ENCODE results near the gene XPO5. TPM values are rescaled to one million over a fixed set of nuclear protein-coding genes. Genes with fewer than 3 reads are reported as not detected.
"Not testable (repeated sequence)": the region's sequence is repeated elsewhere in the genome, so short reads cannot be mapped to it uniquely, and the experiment has no call there.

Gene XPO5
- polyA plus RNA-seq, 1 donor (not counting 4 experiments of a cell fraction or from before 2014, with no cell fraction given), result 49.9 TPM

DNA sequence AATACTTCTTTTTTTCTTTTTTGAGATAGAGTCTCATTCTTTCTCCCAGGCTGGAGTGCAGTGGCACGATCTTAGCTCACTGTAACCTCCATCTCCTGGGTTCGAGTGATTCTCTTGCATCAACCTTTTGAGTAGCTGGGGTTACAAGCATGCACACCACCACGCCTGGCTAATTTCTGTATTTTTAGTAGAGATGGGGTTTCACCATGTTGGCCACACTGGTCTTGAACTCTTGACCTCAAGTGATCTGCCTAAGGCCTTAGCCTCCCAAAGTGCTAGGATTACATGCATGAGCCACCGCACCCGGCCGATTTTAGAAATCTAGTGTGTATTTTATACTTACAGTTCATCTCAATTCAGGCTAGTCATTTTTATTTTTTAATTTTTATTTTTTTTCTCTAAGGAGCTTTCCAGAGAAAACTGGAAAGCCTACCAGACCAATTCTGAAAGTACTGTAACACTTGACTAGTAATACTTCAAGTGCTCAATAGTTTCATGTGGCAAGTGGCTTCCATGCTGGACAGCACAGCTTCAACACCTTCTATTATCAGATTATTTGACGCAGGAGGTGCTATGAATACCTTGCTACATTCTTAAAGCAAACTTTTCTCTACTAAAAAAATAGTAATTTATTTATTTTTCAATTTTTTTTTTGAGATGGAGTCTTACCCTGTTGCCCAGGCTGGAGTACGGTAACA lies 33.9 kb downstream of the XPO5 start:
- Histone ChIP-seq H3K4me2 (ENCODE audit: control insufficient read depth, extremely low read depth, insufficient read depth, low read depth, low read length) (no peak overlapping the region), H3K27me3 (ENCODE audit: control insufficient read depth, extremely low read depth, insufficient read depth, low read length) (no peaks in the 10 kb centered on the region), H4K20me1 (ENCODE audit: control insufficient read depth, extremely low read depth, insufficient read depth, low read length) (no peaks in the 10 kb centered on the region), H3K9me3 (ENCODE audit: control insufficient read depth, low read depth, low read length) (no peaks in the 10 kb centered on the region), H3K36me3 (ENCODE audit: control insufficient read depth in 2 of 2, extremely low read depth in 1 of 2, insufficient read depth in 2 of 2, low read length in 2 of 2) (peaks cover 13 to 22% of the 10 kb centered on the region in 2 experiments), H3K9me1 (ENCODE audit: control insufficient read depth, extremely low read depth, insufficient read depth, low read length) (no peaks in the 10 kb centered on the region), H3K79me2 (ENCODE audit: control insufficient read depth, insufficient read depth, low read length) (no peaks in the 10 kb centered on the region), H3K4me3 (ENCODE audit: control insufficient read depth in 2 of 3, extremely low read depth in 1 of 3, insufficient read depth in 2 of 3, low read depth in 1 of 3, low read length in 3 of 3) (no peak overlapping the region), H3K27ac (ENCODE audit: control insufficient read depth, insufficient read depth, low read length) (no peak overlapping the region), H2AFZ (ENCODE audit: control insufficient read depth, low read length) (no peak overlapping the region), H3K9ac (ENCODE audit: control insufficient read depth, extremely low read depth, insufficient read depth, low read length) (no peak overlapping the region), H3K4me1 (ENCODE audit: control insufficient read depth, extremely low read depth, insufficient read depth, low read length) (no peaks in the 10 kb centered on the region)
- dilution Hi-C loops (cut with MboI; ENCODE audit: extremely low pct_ligation_motif_present, low sequenced_read_pairs), result no loop called here
- no peak for TF ChIP-seq EZH2 (IDR thresholded peaks at IDR 0.05; ENCODE audit: low read length)
- TF ChIP-seq, protein P1, sequence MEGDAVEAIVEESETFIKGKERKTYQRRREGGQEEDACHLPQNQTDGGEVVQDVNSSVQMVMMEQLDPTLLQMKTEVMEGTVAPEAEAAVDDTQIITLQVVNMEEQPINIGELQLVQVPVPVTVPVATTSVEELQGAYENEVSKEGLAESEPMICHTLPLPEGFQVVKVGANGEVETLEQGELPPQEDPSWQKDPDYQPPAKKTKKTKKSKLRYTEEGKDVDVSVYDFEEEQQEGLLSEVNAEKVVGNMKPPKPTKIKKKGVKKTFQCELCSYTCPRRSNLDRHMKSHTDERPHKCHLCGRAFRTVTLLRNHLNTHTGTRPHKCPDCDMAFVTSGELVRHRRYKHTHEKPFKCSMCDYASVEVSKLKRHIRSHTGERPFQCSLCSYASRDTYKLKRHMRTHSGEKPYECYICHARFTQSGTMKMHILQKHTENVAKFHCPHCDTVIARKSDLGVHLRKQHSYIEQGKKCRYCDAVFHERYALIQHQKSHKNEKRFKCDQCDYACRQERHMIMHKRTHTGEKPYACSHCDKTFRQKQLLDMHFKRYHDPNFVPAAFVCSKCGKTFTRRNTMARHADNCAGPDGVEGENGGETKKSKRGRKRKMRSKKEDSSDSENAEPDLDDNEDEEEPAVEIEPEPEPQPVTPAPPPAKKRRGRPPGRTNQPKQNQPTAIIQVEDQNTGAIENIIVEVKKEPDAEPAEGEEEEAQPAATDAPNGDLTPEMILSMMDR (optimal IDR thresholded peaks at IDR 0.05 in 1 of 3, IDR thresholded peaks at IDR 0.05 in 1 of 3, conservative IDR thresholded peaks at IDR 0.05 in 1 of 3; ENCODE audit: extremely low read depth in 1 of 3, insufficient read depth in 2 of 3, low read length in 3 of 3), result no peak
- FAIRE-seq (no peak), DNase-seq (ENCODE audit: low read depth, low spot score) (no peak)

DNA sequence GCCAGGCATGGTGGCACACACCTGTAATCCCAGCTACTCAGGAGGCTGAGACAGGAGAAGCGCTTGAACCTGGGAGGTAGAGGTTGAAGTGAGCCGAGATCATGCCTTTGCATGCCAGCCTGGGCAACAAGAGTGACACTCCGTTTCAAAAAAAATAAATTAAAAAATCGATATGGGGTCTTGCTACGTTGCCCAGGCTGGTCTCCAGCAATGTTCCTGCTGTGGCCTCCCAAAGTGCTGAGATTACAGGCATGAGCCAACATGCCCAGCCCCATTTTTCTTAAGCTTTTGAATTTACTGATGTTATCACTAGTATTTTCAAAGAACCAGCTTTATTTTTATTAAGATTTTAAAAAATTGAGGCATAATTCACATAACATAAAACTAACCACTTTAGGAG lies 35.3 kb downstream of the XPO5 start:
- Histone ChIP-seq H3K79me2 (ENCODE audit: control insufficient read depth, insufficient read depth, low read length) (no peaks in the 10 kb centered on the region), H4K20me1 (ENCODE audit: control insufficient read depth, extremely low read depth, insufficient read depth, low read length) (no peaks in the 10 kb centered on the region), H3K27me3 (ENCODE audit: control insufficient read depth, extremely low read depth, insufficient read depth, low read length) (no peaks in the 10 kb centered on the region), H3K9me1 (ENCODE audit: control insufficient read depth, extremely low read depth, insufficient read depth, low read length) (no peaks in the 10 kb centered on the region), H3K4me3 (ENCODE audit: control insufficient read depth in 2 of 3, extremely low read depth in 1 of 3, insufficient read depth in 2 of 3, low read depth in 1 of 3, low read length in 3 of 3) (no peak overlapping the region), H3K4me1 (ENCODE audit: control insufficient read depth, extremely low read depth, insufficient read depth, low read length) (no peaks in the 10 kb centered on the region), H3K27ac (ENCODE audit: control insufficient read depth, insufficient read depth, low read length) (no peak overlapping the region), H3K36me3 (ENCODE audit: control insufficient read depth in 2 of 2, extremely low read depth in 1 of 2, insufficient read depth in 2 of 2, low read length in 2 of 2) (peaks cover 13 to 14% of the 10 kb centered on the region in 2 experiments), H3K9ac (ENCODE audit: control insufficient read depth, extremely low read depth, insufficient read depth, low read length) (no peak overlapping the region), H2AFZ (ENCODE audit: control insufficient read depth, low read length) (no peak overlapping the region), H3K9me3 (ENCODE audit: control insufficient read depth, low read depth, low read length) (no peaks in the 10 kb centered on the region), H3K4me2 (ENCODE audit: control insufficient read depth, extremely low read depth, insufficient read depth, low read depth, low read length) (no peak overlapping the region)
- TF ChIP-seq, protein P1 (optimal IDR thresholded peaks at IDR 0.05 in 1 of 3, IDR thresholded peaks at IDR 0.05 in 1 of 3, conservative IDR thresholded peaks at IDR 0.05 in 1 of 3; ENCODE audit: extremely low read depth in 1 of 3, insufficient read depth in 2 of 3, low read length in 3 of 3), result no peak
- TF ChIP-seq EZH2 (IDR thresholded peaks at IDR 0.05; ENCODE audit: low read length), result no peak
- DNase-seq (ENCODE audit: low read depth, low spot score) (no peak), FAIRE-seq (no peak)
- dilution Hi-C loops (cut with MboI; ENCODE audit: extremely low pct_ligation_motif_present, low sequenced_read_pairs), result no loop called here

DNA sequence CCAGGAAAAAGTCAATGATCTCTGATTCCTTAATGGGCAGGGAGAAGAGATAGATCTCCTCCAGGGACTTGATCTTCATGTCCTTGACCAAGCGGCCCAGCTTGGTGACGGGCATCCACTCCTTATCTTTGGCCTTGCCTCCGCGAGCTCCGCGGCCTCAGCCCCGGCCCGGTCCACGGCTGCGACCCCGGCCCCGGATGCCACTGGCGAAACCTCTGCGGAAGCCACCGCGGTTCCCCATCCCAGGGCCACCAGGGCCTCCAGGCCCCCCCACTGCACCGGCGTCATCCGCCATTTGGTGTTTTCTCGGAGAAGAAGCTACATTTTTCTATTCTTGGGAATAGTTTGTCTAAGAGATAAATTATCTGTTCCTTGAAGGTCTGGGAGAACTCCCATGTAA lies 36.4 kb downstream of the XPO5 start:
- peaks cover 11 to 13% of the 10 kb centered on the region in 2 experiments for H3K36me3 ChIP-seq (ENCODE audit: control insufficient read depth in 2 of 2, extremely low read depth in 1 of 2, insufficient read depth in 2 of 2, low read length in 2 of 2)
- H3K9me3 ChIP-seq (ENCODE audit: control insufficient read depth, low read depth, low read length); H3K4me1 ChIP-seq (ENCODE audit: control insufficient read depth, extremely low read depth, insufficient read depth, low read length); DNase-seq (ENCODE audit: low read depth, low spot score); H3K27me3 ChIP-seq (ENCODE audit: control insufficient read depth, extremely low read depth, insufficient read depth, low read length); H3K79me2 ChIP-seq (ENCODE audit: control insufficient read depth, insufficient read depth, low read length); H4K20me1 ChIP-seq (ENCODE audit: control insufficient read depth, extremely low read depth, insufficient read depth, low read length); H3K4me3 ChIP-seq (ENCODE audit: control insufficient read depth in 2 of 3, extremely low read depth in 1 of 3, insufficient read depth in 2 of 3, low read depth in 1 of 3, low read length in 3 of 3); H3K27ac ChIP-seq (ENCODE audit: control insufficient read depth, insufficient read depth, low read length); FAIRE-seq; H3K9me1 ChIP-seq (ENCODE audit: control insufficient read depth, extremely low read depth, insufficient read depth, low read length); H3K4me2 ChIP-seq (ENCODE audit: control insufficient read depth, extremely low read depth, insufficient read depth, low read depth, low read length); dilution Hi-C loops (cut with MboI; ENCODE audit: extremely low pct_ligation_motif_present, low sequenced_read_pairs); H3K9ac ChIP-seq (ENCODE audit: control insufficient read depth, extremely low read depth, insufficient read depth, low read length); H2AFZ ChIP-seq (ENCODE audit: control insufficient read depth, low read length): not testable (repeated sequence)

DNA sequence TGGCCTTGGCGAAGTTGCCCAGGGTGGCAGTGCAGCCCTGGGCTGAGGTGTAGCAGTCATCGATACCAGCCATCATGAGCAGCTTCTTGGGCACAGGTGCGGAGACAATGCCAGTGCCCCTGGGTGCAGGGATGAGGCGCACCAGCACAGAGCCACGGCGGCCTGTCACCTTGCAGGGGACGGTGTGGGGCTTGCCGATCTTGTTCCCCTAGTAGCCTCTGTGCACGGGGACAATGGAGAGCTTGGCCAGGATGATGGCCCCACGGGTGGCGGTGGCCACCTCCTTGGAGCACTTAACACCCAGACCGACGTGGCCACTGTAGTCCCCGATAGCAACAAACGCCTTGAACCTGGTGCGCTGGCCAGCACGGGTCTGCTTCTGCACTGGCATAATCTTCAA lies 36.9 kb downstream of the XPO5 start:
- peaks cover 12 to 14% of the 10 kb centered on the region in 2 experiments for H3K36me3 ChIP-seq (ENCODE audit: control insufficient read depth in 2 of 2, extremely low read depth in 1 of 2, insufficient read depth in 2 of 2, low read length in 2 of 2)
- dilution Hi-C loops (cut with MboI; ENCODE audit: extremely low pct_ligation_motif_present, low sequenced_read_pairs); H3K9me3 ChIP-seq (ENCODE audit: control insufficient read depth, low read depth, low read length); H3K79me2 ChIP-seq (ENCODE audit: control insufficient read depth, insufficient read depth, low read length); H3K4me2 ChIP-seq (ENCODE audit: control insufficient read depth, extremely low read depth, insufficient read depth, low read depth, low read length); DNase-seq (ENCODE audit: low read depth, low spot score); H3K4me1 ChIP-seq (ENCODE audit: control insufficient read depth, extremely low read depth, insufficient read depth, low read length); H3K9ac ChIP-seq (ENCODE audit: control insufficient read depth, extremely low read depth, insufficient read depth, low read length); H3K27me3 ChIP-seq (ENCODE audit: control insufficient read depth, extremely low read depth, insufficient read depth, low read length); H3K27ac ChIP-seq (ENCODE audit: control insufficient read depth, insufficient read depth, low read length); H3K9me1 ChIP-seq (ENCODE audit: control insufficient read depth, extremely low read depth, insufficient read depth, low read length); H4K20me1 ChIP-seq (ENCODE audit: control insufficient read depth, extremely low read depth, insufficient read depth, low read length); H2AFZ ChIP-seq (ENCODE audit: control insufficient read depth, low read length); H3K4me3 ChIP-seq (ENCODE audit: control insufficient read depth in 2 of 3, extremely low read depth in 1 of 3, insufficient read depth in 2 of 3, low read depth in 1 of 3, low read length in 3 of 3); FAIRE-seq: not testable (repeated sequence)
